ENCODE data around the gene GFER. TPM values are rescaled to one million over a fixed set of nuclear protein-coding genes. Genes with fewer than 3 reads are reported as not detected.

Gene GFER
- total RNA-seq, 1 experiment from 2014 or later = 26.2 TPM

DNA sequence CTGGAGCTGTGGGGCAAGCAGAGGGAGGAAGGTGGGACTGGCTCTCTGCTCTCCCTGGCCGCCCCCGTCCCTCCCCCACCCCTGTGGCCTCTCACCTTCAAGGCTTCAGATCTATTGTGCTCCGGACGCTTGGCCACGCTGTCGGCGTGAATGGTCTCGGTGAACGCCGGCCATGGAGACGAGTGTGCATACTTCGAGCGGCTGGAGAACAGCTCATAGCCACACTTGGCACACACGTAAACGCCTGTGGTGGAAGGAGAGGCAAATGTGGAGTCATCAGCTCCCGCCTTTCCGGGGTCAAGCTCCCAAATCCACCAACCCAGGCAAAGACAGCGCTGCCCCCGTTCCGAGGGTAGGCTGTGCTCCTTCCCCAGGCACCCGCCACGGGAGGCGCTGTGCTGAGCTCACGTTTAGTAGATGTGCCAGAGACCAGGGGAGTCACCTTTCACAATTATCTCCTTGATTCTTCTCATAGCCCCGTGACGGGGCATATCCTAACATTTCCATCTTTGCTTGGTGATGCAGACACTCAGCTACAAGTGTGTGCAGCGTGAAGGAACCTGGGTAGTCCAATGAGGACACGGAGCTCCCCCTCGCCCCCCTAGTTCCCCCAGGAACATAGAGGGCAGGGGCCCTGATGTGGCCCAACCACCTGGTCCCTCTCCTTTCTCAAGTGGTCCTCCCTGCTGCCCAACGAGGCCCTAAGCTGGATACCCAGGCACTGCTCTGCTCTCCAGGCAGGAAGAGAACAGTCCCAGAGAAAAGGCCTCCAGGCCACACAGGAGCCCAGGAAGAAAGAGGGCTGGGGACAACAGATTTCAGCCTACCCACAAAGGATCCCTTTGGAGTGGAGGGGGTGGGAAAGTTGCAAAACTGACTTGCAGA lies 42.6 kb upstream of the GFER start:
- no peaks in the 10 kb centered on the region for H3K36me3 ChIP-seq (ENCODE audit: insufficient read depth, low read length, poor library complexity, severe bottlenecking)
- ChIA-PET POLR2A (ENCODE audit: low non-redundant PET) (no interaction called here), CTCF (interaction anchor here (0.6 kb wide), 1 partner anchor 14 kb away, joined by 3 read pairs; no protein-coding TSS in a partner anchor)
- DNase-seq (ENCODE audit: low spot score) = no peak
- H3K9me3 ChIP-seq (ENCODE audit: low read depth, low read length, poor library complexity, severe bottlenecking) = no peaks in the 10 kb centered on the region
- peak overlapping the region; percentile 33 for H3K27ac ChIP-seq (ENCODE audit: low read depth, low read length, poor library complexity, severe bottlenecking)
- H3K27me3 ChIP-seq (replicated peaks; ENCODE audit: insufficient read depth, low read depth, low read length, poor library complexity) = no peaks in the 10 kb centered on the region
- H3K4me3 ChIP-seq (ENCODE audit: low read depth, low read length, poor library complexity, severe bottlenecking) = no peak overlapping the region
- H3K4me1 ChIP-seq (ENCODE audit: insufficient read depth, low read length, poor library complexity, severe bottlenecking) = peaks cover 18% of the 10 kb centered on the region
- TF ChIP-seq, protein P1, sequence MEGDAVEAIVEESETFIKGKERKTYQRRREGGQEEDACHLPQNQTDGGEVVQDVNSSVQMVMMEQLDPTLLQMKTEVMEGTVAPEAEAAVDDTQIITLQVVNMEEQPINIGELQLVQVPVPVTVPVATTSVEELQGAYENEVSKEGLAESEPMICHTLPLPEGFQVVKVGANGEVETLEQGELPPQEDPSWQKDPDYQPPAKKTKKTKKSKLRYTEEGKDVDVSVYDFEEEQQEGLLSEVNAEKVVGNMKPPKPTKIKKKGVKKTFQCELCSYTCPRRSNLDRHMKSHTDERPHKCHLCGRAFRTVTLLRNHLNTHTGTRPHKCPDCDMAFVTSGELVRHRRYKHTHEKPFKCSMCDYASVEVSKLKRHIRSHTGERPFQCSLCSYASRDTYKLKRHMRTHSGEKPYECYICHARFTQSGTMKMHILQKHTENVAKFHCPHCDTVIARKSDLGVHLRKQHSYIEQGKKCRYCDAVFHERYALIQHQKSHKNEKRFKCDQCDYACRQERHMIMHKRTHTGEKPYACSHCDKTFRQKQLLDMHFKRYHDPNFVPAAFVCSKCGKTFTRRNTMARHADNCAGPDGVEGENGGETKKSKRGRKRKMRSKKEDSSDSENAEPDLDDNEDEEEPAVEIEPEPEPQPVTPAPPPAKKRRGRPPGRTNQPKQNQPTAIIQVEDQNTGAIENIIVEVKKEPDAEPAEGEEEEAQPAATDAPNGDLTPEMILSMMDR (conservative IDR thresholded peaks at IDR 0.05; ENCODE audit: low read depth, low read length) = no peak
- TF ChIP-seq EZH2 (IDR thresholded peaks at IDR 0.05; ENCODE audit: borderline replicate concordance, low read depth, low read length, poor library complexity, severe bottlenecking) = no peak
- intact Hi-C loops (cut with micrococcal nuclease; ENCODE audit: unreplicated experiment) = no loop called here
- no TSS peak for BruUV-seq (replicated peaks)

DNA sequence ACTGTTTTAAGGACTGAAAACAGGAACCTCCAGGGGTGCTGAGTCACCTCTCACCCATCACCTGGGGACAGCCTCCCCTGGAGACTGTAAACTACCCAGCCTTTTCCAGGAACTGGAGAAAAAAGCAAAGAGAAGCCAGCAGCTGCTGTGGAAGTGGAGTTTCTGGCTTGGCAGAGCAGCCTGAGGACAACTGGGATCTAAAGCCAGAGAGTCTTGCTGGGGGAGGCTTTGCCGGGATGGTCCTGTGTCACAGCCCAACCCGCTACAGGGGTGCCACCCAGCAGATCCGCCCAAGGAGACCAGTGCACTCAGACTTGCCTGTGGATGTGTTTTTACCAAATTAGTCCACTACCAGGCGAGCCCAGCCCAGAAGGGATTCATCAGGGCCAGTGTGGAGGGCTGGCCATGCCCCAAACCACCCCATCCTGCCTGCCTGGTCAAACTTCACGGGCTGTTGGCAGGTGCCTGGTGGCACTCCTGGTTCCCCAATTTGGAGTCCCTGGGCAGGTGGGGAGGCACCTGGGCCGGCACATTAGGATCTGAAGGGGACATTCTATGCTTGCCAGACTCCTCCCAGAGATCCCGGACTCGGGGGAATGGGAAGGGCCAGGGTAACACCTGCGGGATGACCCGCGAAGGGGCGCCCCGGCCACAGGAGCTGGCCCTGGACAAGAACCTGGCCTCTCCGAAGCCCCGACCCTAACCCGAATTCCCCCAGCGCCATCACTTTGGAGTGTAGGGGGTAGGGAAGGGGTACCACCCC lies 41.8 kb upstream of the GFER start:
- H3K27ac ChIP-seq (ENCODE audit: low read depth, low read length, poor library complexity, severe bottlenecking) = peak overlapping the region; percentile 73

More for the DNA sequence above, 41.8 kb upstream of the GFER start:
- intact Hi-C loops (cut with micrococcal nuclease; ENCODE audit: unreplicated experiment) = no loop called here
- ChIA-PET CTCF (no interaction called here), POLR2A (ENCODE audit: low non-redundant PET) (no interaction called here)
- TSS peak; percentile 50 for BruUV-seq (replicated peaks)
- no peak for DNase-seq (ENCODE audit: low spot score)
- peaks cover 18% of the 10 kb centered on the region for H3K4me1 ChIP-seq (ENCODE audit: insufficient read depth, low read length, poor library complexity, severe bottlenecking)
- TF ChIP-seq, protein P1 (conservative IDR thresholded peaks at IDR 0.05; ENCODE audit: low read depth, low read length) = no peak
- no peak for TF ChIP-seq EZH2 (IDR thresholded peaks at IDR 0.05; ENCODE audit: borderline replicate concordance, low read depth, low read length, poor library complexity, severe bottlenecking)
- H3K27me3 ChIP-seq (replicated peaks; ENCODE audit: insufficient read depth, low read depth, low read length, poor library complexity) = no peaks in the 10 kb centered on the region
- peak overlapping the region; percentile 73 for H3K4me3 ChIP-seq (ENCODE audit: low read depth, low read length, poor library complexity, severe bottlenecking)
- no peaks in the 10 kb centered on the region for H3K36me3 ChIP-seq (ENCODE audit: insufficient read depth, low read length, poor library complexity, severe bottlenecking)
- H3K9me3 ChIP-seq (ENCODE audit: low read depth, low read length, poor library complexity, severe bottlenecking) = no peaks in the 10 kb centered on the region
